ENCODE data around the gene LIG3. TPM values are rescaled to one million over a fixed set of nuclear protein-coding genes. Genes with fewer than 3 reads are reported as not detected.

Gene LIG3
- total and polyA plus RNA-seq, 4 donors, result 3.1 to 21.2 (median 7.6) TPM

GRCh38 chr17:34961093-34961911, 19.0 kb upstream of the LIG3 start, which contains the start of the genes CCT6B and ZNF830:
TSS of gene CCT6B (minus strand) at chr17:34961460. CDS start at chr17:34961393, 67 bp downstream.
TSS of gene ZNF830 (plus strand) at chr17:34961540. CDS start at chr17:34961567, 27 bp downstream.
- under 1% methylated on average over 65 of the region's 65 CpGs for WGBS
- TF ChIP-seq SP1 (IDR thresholded peaks at IDR 0.05), result peak; percentile 46
- no peak for TF ChIP-seq FOXA1 (IDR thresholded peaks at IDR 0.05)
- TF ChIP-seq, protein P1, sequence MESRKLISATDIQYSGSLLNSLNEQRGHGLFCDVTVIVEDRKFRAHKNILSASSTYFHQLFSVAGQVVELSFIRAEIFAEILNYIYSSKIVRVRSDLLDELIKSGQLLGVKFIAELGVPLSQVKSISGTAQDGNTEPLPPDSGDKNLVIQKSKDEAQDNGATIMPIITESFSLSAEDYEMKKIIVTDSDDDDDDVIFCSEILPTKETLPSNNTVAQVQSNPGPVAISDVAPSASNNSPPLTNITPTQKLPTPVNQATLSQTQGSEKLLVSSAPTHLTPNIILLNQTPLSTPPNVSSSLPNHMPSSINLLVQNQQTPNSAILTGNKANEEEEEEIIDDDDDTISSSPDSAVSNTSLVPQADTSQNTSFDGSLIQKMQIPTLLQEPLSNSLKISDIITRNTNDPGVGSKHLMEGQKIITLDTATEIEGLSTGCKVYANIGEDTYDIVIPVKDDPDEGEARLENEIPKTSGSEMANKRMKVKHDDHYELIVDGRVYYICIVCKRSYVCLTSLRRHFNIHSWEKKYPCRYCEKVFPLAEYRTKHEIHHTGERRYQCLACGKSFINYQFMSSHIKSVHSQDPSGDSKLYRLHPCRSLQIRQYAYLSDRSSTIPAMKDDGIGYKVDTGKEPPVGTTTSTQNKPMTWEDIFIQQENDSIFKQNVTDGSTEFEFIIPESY (IDR thresholded peaks at IDR 0.05), result peak; percentile 77
- TF ChIP-seq, protein P2, sequence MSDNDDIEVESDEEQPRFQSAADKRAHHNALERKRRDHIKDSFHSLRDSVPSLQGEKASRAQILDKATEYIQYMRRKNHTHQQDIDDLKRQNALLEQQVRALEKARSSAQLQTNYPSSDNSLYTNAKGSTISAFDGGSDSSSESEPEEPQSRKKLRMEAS (IDR thresholded peaks at IDR 0.05), result peak; percentile 88
- peak; percentile 92 for TF ChIP-seq TAF1 (conservative IDR thresholded peaks at IDR 0.05)
- TF ChIP-seq HNF4A (conservative IDR thresholded peaks at IDR 0.05), result no peak
- TF ChIP-seq YY1 (IDR thresholded peaks at IDR 0.05), result peak; percentile 100
- no peak for TF ChIP-seq JUND (IDR thresholded peaks at IDR 0.05)
- peak; percentile 32 to 45 for TF ChIP-seq RAD21 (IDR thresholded peaks at IDR 0.05)
- TF ChIP-seq EGR1 (IDR thresholded peaks at IDR 0.05; ENCODE audit: low read depth in 2 of 2), result peak in 1 of 2 donors; percentile 51
- no peak for TF ChIP-seq CTCF (IDR thresholded peaks at IDR 0.05; ENCODE audit: low read depth, low read length, missing input control)
- no peak for TF ChIP-seq REST (IDR thresholded peaks at IDR 0.05)
- peak; percentile 59 for TF ChIP-seq ATF3 (IDR thresholded peaks at IDR 0.05)
- no peak for TF ChIP-seq HNF4G (IDR thresholded peaks at IDR 0.05)
- no peak for TF ChIP-seq NR2F2 (IDR thresholded peaks at IDR 0.05)
- TF ChIP-seq GABPA (IDR thresholded peaks at IDR 0.05 in 1 of 2, conservative IDR thresholded peaks at IDR 0.05 in 1 of 2), result peak; percentile 96 to 100
- TF ChIP-seq RXRA (IDR thresholded peaks at IDR 0.05), result peak in 1 of 2 donors; percentile 13
- no peak for TF ChIP-seq FOXA2 (IDR thresholded peaks at IDR 0.05)
- Histone ChIP-seq H3K9me3 (ENCODE audit: control insufficient read depth in 4 of 4, low read length in 3 of 4) (no peaks in the 10 kb centered on the region), H3K36me3 (ENCODE audit: control insufficient read depth in 4 of 4, insufficient read depth in 3 of 4, low read depth in 1 of 4, low read length in 3 of 4) (peaks cover 5 to 17% (median 13%) of the 10 kb centered on the region in 4 donors), H3K4me1 (ENCODE audit: control insufficient read depth in 4 of 4, insufficient read depth in 4 of 4, low read length in 3 of 4) (peaks cover 3 to 22% (median 19%) of the 10 kb centered on the region in 4 donors), H3K27me3 (ENCODE audit: control insufficient read depth in 4 of 4, insufficient read depth in 4 of 4, low read length in 3 of 4) (no peaks in the 10 kb centered on the region), H3K4me3 (ENCODE audit: low read depth in 1 of 3, low read length in 3 of 3) (peak within 1 kb of the TSS; percentile 64 to 100 (median 92)), H3K27ac (ENCODE audit: low read depth in 1 of 2, low read length in 2 of 2) (peak within 1 kb of the TSS; percentile 89 to 96), H3K9ac (ENCODE audit: low read depth in 1 of 2, low read length in 2 of 2) (peak within 1 kb of the TSS; percentile 84 to 87)
- DNase-seq (ENCODE audit: low spot score), result peak; percentile 90
